GM12878 (cell line): ENCODE data around the gene FITM1. TPM values are rescaled to one million over a fixed set of nuclear protein-coding genes. Genes with fewer than 3 reads are reported as not detected.
A peak's percentile ranks its signal among the peaks of the same experiment; 100 is the strongest.

Experiments
- BHLHE40 ChIP-seq, 2 experiments: fragments of 450-650 bp in 1 of 2; IDR thresholded peaks; 2 replicates each; pipeline ENCODE4 v1.6.1; 2011 to 2017; ENCODE audit warnings: low read depth in 2 of 2, borderline replicate concordance in 1 of 2, improper control_type of control experiment in 1 of 2, low read length in 1 of 2, mild to moderate bottlenecking in 1 of 2
- E2F4 ChIP-seq: IDR thresholded peaks from 2 replicates; pipeline ENCODE4 v1.6.1; 2012; ENCODE audit warnings: low read depth, low read length, improper control_type of control experiment
- ELK1 ChIP-seq: IDR thresholded peaks from 2 replicates; pipeline ENCODE4 v1.6.1; 2012; ENCODE audit warnings: low read depth, low read length, improper control_type of control experiment
- NBN ChIP-seq: fragments of 450-650 bp; IDR thresholded peaks from 2 replicates; pipeline ENCODE4 v1.6.1; 2016
- POLR2AphosphoS2 ChIP-seq: IDR thresholded peaks from 2 replicates; pipeline ENCODE4 v1.6.1; 2011; ENCODE audit warnings: low read depth, mild to moderate bottlenecking, low read length, improper control_type of control experiment, moderate library complexity
- RELB ChIP-seq: fragments of 450-650 bp; IDR thresholded peaks from 2 replicates; pipeline ENCODE4 v1.6.1; 2017; ENCODE audit warnings: low read depth, mild to moderate bottlenecking, moderate library complexity
- RFX5 ChIP-seq: IDR thresholded peaks from 2 replicates; pipeline ENCODE4 v1.6.1; 2011; ENCODE audit warnings: low read depth, low read length, improper control_type of control experiment
- SMARCA5 ChIP-seq: fragments of 450-650 bp; IDR thresholded peaks from 2 replicates; pipeline ENCODE4 v1.6.1; 2017; ENCODE audit warnings: mild to moderate bottlenecking
- SMC3 ChIP-seq: IDR thresholded peaks from 2 replicates; pipeline ENCODE4 v1.6.1; 2011; ENCODE audit warnings: low read length, improper control_type of control experiment, borderline replicate concordance
- TAF1 ChIP-seq: IDR thresholded peaks from 2 replicates; pipeline ENCODE4 v1.6.1; 2011; ENCODE audit warnings: mild to moderate bottlenecking, low read depth, low read length, borderline replicate concordance
- TCF3 ChIP-seq: IDR thresholded peaks from 2 replicates; pipeline ENCODE4 v1.6.1; 2012; ENCODE audit warnings: low read depth, mild to moderate bottlenecking, low read length, borderline replicate concordance; ENCODE audit not compliant: insufficient read depth
- ZBTB11 ChIP-seq: fragments of 450-650 bp; formaldehyde crosslinking; IDR thresholded peaks from 2 replicates; pipeline ENCODE4 v1.5.0; 2022; ENCODE audit warnings: mild to moderate bottlenecking, missing genetic modification characterization
- polyA plus RNA-seq, 11 experiments: library from polyadenylated mRNA; depleted of rRNA in 4 of 11; unstranded in 6 of 11; stranded (reverse) in 5 of 11; fragments of >200 nt; fragmentation: Nextera tagmentation in 4 of 11; fragmentation: Illumina TruSeq in 1 of 11; extraction: Ambion mirVana in 4 of 11; extraction: Trizol in 1 of 11; gene quantifications; 1 replicate in 1 of 11; 2 replicates in 10 of 11; pipeline versions ENCODE4 v1.2.1 to v1.2.3, GENCODE V29; 2011 to 2016; ENCODE audit warnings: inconsistent platforms in 2 of 11, missing spikeins in 2 of 11, low read depth in 1 of 11
- total RNA-seq, 4 experiments: library from RNA; depleted of rRNA in 3 of 4; stranded (reverse); fragments of >200 nt in 3 of 4; fragmentation: Illumina TruSeq in 1 of 4; extraction: Trizol in 1 of 4; gene quantifications; 2 replicates each; pipeline versions ENCODE4 v1.2.1 to v1.2.3, GENCODE V29; 2013 to 2021

FITM1 gene
- total and polyA plus RNA-seq, 10 of the 15 experiments (the other 5 are each of a cell fraction or from before 2014, with no cell fraction given): 0.11 to 1.9 (median 0.45) TPM; not detected in 2

- TF ChIP-seq E2F4: peak; percentile 50; the same call in 1 of the 2 replicates
- peak; percentile 98 for TF ChIP-seq RELB
- TF ChIP-seq TCF3: peak; percentile 79; the same call in 1 of the 2 replicates
- no peak for TF ChIP-seq SMC3
- TF ChIP-seq RFX5: peak; percentile 88
- peak; percentile 88 for TF ChIP-seq TAF1
- TF ChIP-seq ELK1: peak; percentile 36; the same call in 1 of the 2 replicates
- TF ChIP-seq ZBTB11 (CRISPR knock-in tag): no peak
- TF ChIP-seq NBN: peak; percentile 55; the same call in 1 of the 2 replicates
- peak; percentile 74 for TF ChIP-seq POLR2AphosphoS2
- peak in 1 of 2 experiments; percentile 46; a peak in 2 of 4 replicates for TF ChIP-seq BHLHE40 (IDR thresholded peaks at IDR 0.05; ENCODE audit: borderline replicate concordance in 1 of 2, low read depth in 2 of 2, low read length in 1 of 2)
- TF ChIP-seq SMARCA5: peak; percentile 84; the same call in 1 of the 2 replicates
Measured at GRCh38 chr14:24141097-24141880, 10.8 kb downstream of the FITM1 start, which contains the start of gene EMC9 (continued).
